Left colon (tissue), 2 donors: Measurements from ENCODE around the gene FBXL19. TPM values are rescaled to one million over a fixed set of nuclear protein-coding genes. Genes with fewer than 3 reads are reported as not detected.
"Not testable (repeated sequence)": the region's sequence is repeated elsewhere in the genome, so short reads cannot be mapped to it uniquely, and the experiment has no call there.

ENCODE experiments used
- ATAC-seq: fragments of 200-7000 bp; cut with Tn5 transposase; one replicate; pipeline ENCODE4 v1.9.1; 2020; ENCODE audit warnings: mild to moderate bottlenecking, moderate library complexity
- DNase-seq, 2 donors: peaks; one replicate each; pipeline ENCODE4 v3.0.0-alpha.2; 2020
- intact Hi-C, 2 donors: fragments of 100-400 bp; cut with DNase I in 1 of 2; cut with micrococcal nuclease in 1 of 2; formaldehyde crosslinking; loops; one replicate each; pipeline versions ENCODE4 v1.11.2 to v1.14.0; 2022; cut with DNase I, micrococcal nuclease
- total RNA-seq, 2 donors: library from RNA; stranded (reverse); fragmentation: NEBNext Ultra II Directional; extraction: Animal tissue kit (Norgen Biotek cat#: 25700); gene quantifications; one replicate each; pipeline ENCODE4 v1.2.1, GENCODE V29; 2021
- donor health status: DM: no; HTN: no; CAD: no.
- donor health status: DM: yes; HTN: yes; CAD: no.

Gene FBXL19
- total RNA-seq, 2 donors from 2014 or later: 20.5 to 24.4 TPM

GRCh38 chr16:30930160-30930571 is 6.8 kb downstream of the FBXL19 start:
- intact Hi-C loops: no loop called here
- DNase-seq: no peak
- ATAC-seq: no peak

GRCh38 chr16:30931068-30931650 is 7.8 kb downstream of the FBXL19 start:
- no peak for ATAC-seq
- intact Hi-C loops: no loop called here
- DNase-seq: no peak

- DNase-seq: no peak
- intact Hi-C loops: no loop called here
- peak; percentile 62 for ATAC-seq
These were observed 11.6 kb downstream of the FBXL19 start for GRCh38 chr16:30934827-30935557.

GRCh38 chr16:30937692-30938091 is 14.3 kb downstream of the FBXL19 start:
- intact Hi-C loops: no loop called here
- ATAC-seq (no peak), DNase-seq (no peak)

- DNase-seq, ATAC-seq, intact Hi-C loops: not testable (repeated sequence)
These were observed 16.2 kb downstream of the FBXL19 start for GRCh38 chr16:30939571-30939970.

GRCh38 chr16:30941600-30942425 is 18.4 kb downstream of the FBXL19 start:
- peak; percentile 83 to 84 for DNase-seq
- intact Hi-C loops: no loop called here
- ATAC-seq: peak; percentile 91

- intact Hi-C loops: no loop called here
- DNase-seq (no peak), ATAC-seq (peak; percentile 59)
These were observed 19.0 kb downstream of the FBXL19 start for GRCh38 chr16:30942426-30942806.

GRCh38 chr16:30944352-30944751 is 21.0 kb downstream of the FBXL19 start:
- DNase-seq: no peak
- intact Hi-C loops: no loop called here
- ATAC-seq: no peak

- intact Hi-C loops: no loop called here
- peak in 1 of 2 donors; percentile 21 for DNase-seq
- ATAC-seq: no peak
These were observed 23.5 kb downstream of the FBXL19 start for GRCh38 chr16:30946671-30947540.

GRCh38 chr16:30947541-30947858 is 24.1 kb downstream of the FBXL19 start:
- intact Hi-C loops: no loop called here
- ATAC-seq (no peak), DNase-seq (no peak)

GRCh38 chr16:30947859-30948666 is 24.7 kb downstream of the FBXL19 start:
- DNase-seq: peak; percentile 66 to 88
- intact Hi-C loops: no loop called here
- ATAC-seq: peak; percentile 30

- intact Hi-C loops: no loop called here
- DNase-seq: peak; percentile 80 to 82
- peak; percentile 59 for ATAC-seq
These were observed 25.6 kb downstream of the FBXL19 start, which contains the start of gene ORAI3 for GRCh38 chr16:30948667-30949649. ORAI3 (plus strand) TSS chr16:30949068; CDS start chr16:30949290, 222 bp downstream.

GRCh38 chr16:30949650-30950515 is 26.5 kb downstream of the FBXL19 start:
- intact Hi-C loops: no loop called here
- peak; percentile 66 for ATAC-seq
- peak; percentile 77 to 92 for DNase-seq

GRCh38 chr16:30950516-30951065 is 27.2 kb downstream of the FBXL19 start:
- intact Hi-C loops: no loop called here
- no peak for DNase-seq
- ATAC-seq: no peak

- no peak for DNase-seq
- no peak for ATAC-seq
These were observed 27.8 kb downstream of the FBXL19 start for GRCh38 chr16:30951193-30951592.

GRCh38 chr16:30951750-30952149 is 28.4 kb downstream of the FBXL19 start:
- DNase-seq (peak; percentile 36 to 70), ATAC-seq (no peak)
- intact Hi-C loops: no loop called here

More at GRCh38 chr16:30951193-30951592, 27.8 kb downstream of the FBXL19 start:
- intact Hi-C loops: no loop called here
